ENCODE measurements around the gene PRKAG1.

The PRKAG1 gene

DNA sequence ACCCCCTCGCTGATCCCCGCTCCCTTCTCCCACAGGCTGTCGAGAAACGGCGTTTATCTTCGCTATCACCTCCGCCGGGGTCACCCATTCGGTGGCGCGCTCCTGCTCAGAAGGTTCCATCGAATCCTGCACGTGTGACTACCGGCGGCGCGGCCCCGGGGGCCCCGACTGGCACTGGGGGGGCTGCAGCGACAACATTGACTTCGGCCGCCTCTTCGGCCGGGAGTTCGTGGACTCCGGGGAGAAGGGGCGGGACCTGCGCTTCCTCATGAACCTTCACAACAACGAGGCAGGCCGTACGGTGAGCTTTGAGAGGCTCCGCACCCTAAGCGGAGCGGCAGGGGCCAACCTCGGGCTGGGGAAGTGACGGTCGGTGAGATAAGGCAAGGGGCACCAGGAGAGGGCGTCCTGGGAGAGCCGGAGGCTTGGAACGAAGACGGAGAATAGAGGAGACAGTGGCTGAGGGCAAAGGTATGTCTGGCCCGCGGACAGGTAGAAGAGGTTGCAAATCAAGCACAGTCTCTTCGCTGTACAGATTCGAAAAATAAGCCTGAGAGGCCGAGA is 38.1 kb downstream of the PRKAG1 start:
- no peak for DNase-seq

DNA sequence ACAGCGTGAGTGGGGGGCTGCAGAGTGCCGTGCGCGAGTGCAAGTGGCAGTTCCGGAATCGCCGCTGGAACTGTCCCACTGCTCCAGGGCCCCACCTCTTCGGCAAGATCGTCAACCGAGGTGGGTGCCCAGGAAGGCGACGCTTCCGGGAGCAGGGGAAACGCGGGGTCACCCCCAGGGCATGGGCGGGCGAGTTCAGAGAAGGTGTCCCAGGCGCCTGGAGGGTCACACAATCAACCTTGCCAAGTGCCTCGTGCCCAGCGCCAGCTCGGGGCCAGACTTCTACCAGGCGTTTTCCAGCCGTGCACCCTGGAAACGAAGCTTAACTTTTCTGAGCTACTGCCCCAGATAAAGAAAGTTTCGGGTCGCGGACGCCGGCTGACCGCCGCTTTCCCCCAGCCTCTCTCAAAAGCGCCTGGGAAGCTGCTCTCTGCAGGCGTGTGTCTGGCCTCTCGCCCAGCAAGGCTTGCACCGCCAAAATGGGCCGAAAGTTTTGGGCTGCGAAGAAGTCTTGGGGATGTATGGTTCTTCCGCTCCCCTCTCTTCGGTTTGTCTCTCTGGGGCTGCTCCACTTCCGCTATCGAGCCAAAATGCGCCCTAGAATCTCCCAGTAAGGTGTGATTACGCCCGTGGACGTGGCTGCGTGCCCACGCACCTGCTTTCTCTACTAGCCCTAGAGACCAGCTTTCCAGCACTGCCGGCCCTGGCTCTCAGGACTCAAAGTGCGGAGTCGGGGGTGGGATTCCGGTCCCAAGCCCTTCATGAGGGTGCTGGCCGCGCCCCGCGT is 38.8 kb downstream of the PRKAG1 start:
- no peak for DNase-seq

DNA sequence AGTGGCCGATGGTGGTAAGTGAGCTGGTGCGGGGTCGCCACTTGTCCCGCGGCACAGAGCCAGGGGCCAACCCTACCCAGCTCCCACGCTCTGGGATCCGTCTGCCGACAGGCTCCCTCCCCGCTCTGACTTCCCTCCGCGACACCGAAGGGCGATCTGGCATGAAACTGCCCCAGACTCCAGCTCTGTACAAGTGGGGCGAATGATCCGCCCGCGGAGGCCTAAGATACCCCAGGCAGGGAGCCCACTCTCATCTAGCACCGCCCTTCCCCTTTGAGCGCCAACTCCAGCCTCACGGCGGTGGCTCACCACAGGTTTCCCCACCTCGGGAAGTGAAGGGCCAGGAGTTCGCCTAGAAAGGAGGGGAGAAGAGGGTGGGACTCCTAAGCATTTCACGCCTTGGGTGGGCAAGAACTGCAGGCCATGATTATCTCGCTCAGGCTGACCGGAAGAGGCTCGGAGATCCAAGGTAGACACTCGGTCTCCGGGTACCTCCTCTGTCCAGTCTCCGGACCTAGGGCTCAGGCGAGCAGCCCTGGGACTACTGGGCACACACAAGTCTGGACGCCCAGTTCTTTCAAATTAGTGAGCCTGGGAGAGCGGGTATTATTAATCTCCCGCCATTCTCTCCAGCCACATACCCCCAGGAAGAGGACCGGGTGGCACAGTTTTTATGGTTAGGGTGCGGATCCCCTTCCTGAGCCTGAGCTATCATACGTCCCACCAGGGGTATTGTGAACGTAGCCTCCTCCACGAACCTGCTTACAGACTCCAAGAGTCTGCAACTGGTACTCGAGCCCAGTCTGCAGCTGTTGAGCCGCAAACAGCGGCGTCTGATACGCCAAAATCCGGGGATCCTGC is 39.6 kb downstream of the PRKAG1 start:
- DNase-seq: no peak

DNA sequence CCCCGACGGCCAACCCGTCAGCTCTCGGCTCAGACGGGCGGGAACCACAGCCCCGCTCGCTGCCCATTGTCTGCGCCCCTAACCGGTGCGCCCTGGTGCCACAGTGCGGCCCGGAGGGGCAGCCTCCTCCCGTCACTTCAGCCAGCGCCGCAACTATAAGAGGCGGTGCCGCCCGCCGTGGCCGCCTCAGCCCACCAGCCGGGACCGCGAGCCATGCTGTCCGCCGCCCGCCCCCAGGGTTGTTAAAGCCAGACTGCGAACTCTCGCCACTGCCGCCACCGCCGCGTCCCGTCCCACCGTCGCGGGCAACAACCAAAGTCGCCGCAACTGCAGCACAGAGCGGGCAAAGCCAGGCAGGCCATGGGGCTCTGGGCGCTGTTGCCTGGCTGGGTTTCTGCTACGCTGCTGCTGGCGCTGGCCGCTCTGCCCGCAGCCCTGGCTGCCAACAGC is 40.3 kb downstream of the PRKAG1 start, which contains the start of gene WNT1:
TSS of gene WNT1 (plus strand) at position 32 of the 450 bp plus-strand sequence. CDS start at position 361, 329 bp downstream.
- no peak for DNase-seq

GRCh38 chr12:48977290-48978281 is 41.0 kb downstream of the PRKAG1 start:
- DNase-seq: peak in 1 of 2 experiments; percentile 37

GRCh38 chr12:48973941-48974673 is 44.5 kb downstream of the PRKAG1 start:
- no peak for DNase-seq

DNA sequence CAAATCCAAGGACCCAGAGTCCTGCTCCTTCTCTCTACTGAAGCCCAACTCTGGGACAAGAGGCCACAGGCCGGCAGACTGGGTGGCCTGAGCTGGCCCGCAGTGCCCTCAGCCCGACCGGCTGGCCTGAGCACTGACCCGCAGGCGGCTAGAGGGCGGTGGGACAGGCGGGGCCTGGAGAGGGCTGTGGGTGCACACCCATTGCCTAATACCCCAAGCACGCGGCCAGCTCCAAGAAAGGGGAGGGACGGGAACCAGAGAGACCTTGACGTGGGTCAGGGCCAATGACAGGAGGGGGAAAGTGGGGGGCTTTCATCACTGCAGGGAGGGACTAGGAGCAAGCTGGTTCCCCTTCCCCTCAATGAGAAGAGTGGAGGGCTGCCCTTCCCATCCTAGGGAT is 45.0 kb downstream of the PRKAG1 start:
- DNase-seq: no peak

DNA sequence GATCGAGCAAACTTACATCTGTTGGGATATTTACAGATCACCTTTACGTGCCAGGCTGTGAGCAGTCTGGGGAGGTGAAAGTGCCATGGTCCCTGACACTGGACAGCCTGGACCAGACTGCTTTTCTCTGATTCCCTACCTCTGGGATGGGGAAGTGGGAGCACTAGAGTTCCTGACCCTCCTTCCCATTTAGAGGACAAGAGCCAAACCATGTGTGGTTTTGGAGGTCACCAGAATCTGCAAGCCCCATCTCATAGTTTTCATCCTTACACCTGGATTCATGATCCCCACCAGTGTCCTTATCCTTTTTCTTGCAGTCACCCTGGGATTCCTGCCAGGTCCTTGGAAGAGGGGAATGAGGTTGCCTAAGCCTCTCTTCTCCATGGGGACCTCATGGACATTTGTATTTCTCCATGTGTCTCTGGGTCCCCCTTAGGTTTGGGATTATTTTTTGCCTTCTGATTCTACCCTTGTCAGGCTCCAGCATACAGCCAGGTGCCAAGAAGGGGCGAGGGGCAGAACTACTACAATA is 45.6 kb downstream of the PRKAG1 start:
- DNase-seq: no peak

- DNase-seq: no peak
These were observed 46.2 kb downstream of the PRKAG1 start for GRCh38 chr12:48972213-48972951.

GRCh38 chr12:48970702-48971334 is 47.8 kb downstream of the PRKAG1 start:
- DNase-seq: no peak

GRCh38 chr12:48969833-48970701 is 48.5 kb downstream of the PRKAG1 start:
- no peak for DNase-seq

GRCh38 chr12:48969160-48969771 is 49.3 kb downstream of the PRKAG1 start:
- DNase-seq: no peak

DNA sequence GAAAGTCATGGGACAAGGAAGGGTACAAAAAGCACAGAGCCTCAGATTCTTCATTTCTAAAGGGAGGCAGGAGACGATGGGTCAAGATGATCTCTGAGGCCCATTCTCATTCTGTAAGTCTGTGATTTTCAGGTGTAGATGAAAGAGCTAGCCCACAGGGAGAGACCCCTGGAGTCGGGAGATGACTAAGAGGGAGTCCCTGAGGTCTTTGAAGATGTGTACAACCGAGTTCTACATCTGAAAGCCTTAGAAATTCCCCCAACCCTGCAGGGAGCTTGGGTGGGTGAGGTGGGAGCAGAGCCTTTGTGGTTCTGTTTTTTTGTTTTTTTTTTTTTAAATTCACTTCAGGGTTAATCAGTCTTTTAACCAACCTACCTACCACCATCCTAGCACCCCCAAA is 50.1 kb downstream of the PRKAG1 start:
- no peak for DNase-seq

GRCh38 chr12:48967991-48968390 is 50.6 kb downstream of the PRKAG1 start:
- no peak for DNase-seq

GRCh38 chr12:48966177-48966895 is 52.2 kb downstream of the PRKAG1 start:
- no peak for DNase-seq

DNA sequence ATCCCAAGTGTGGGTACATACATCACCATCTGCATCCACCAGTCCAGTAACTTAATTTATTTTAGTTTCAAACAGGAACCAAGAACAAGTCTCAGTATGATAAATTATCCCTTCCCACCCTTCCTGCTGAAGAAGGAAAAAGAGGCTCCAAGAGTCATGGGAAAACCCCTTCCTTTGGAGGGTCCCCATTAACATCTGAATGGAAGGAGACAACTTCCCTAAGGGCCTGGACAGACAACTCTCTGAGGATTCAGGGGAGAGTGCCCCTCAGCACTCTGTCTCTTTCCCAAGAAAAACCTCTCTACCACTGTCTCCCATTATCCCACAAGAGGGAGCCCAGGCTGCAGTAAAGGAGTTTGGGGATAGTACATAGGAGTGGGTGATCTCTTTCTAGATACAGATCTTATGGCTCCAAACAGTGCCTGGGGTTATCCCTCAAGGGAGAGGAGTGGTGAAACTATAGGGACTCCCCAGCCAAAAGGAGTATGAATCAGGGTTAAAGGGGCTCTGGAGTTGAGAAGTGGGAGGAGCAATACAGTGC is 53.2 kb downstream of the PRKAG1 start:
- DNase-seq: no peak

- DNase-seq: no peak
These were observed 56.8 kb downstream of the PRKAG1 start for GRCh38 chr12:48961801-48962200.
